ENCODE measurements around the gene DHX29.
A peak's percentile ranks its signal among the peaks of the same experiment; 100 is the strongest.

DHX29 gene

GRCh38 chr5:55308254-55308836, 851 bp upstream of the DHX29 start:
- no peak for DNase-seq

- DNase-seq, result no peak
Observed at GRCh38 chr5:55306641-55307382, 682 bp downstream of the DHX29 start.

- DNase-seq, result no peak
Observed at GRCh38 chr5:55305345-55305744, 2.1 kb downstream of the DHX29 start.

GRCh38 chr5:55304584-55304983, 2.9 kb downstream of the DHX29 start:
- DNase-seq, result no peak

- DNase-seq, result peak; percentile 96
Observed at GRCh38 chr5:55303238-55303690, 4.2 kb downstream of the DHX29 start.

GRCh38 chr5:55300890-55301289, 6.6 kb downstream of the DHX29 start:
- DNase-seq, result no peak

GRCh38 chr5:55294935-55295334, 12.6 kb downstream of the DHX29 start:
- no peak for DNase-seq

GRCh38 chr5:55290991-55291390, 16.5 kb downstream of the DHX29 start:
- DNase-seq, result no peak

- DNase-seq, result no peak
Observed at GRCh38 chr5:55289808-55290207, 17.7 kb downstream of the DHX29 start.

- DNase-seq, result no peak
Observed at GRCh38 chr5:55286411-55286933, 21.0 kb downstream of the DHX29 start.

GRCh38 chr5:55278778-55279177, 28.7 kb downstream of the DHX29 start:
- peak; percentile 52 for DNase-seq

GRCh38 chr5:55276771-55277170, 30.7 kb downstream of the DHX29 start:
- DNase-seq, result no peak

GRCh38 chr5:55258339-55258738, 49.2 kb downstream of the DHX29 start:
- no peak for DNase-seq

- DNase-seq, result no peak
Observed at GRCh38 chr5:55254802-55255201, 52.7 kb downstream of the DHX29 start.

GRCh38 chr5:55250064-55250463, 57.4 kb downstream of the DHX29 start:
- DNase-seq, result no peak

GRCh38 chr5:55241746-55242145, 65.7 kb downstream of the DHX29 start:
- DNase-seq, result no peak

GRCh38 chr5:55236800-55237199, 70.7 kb downstream of the DHX29 start:
- DNase-seq, result no peak

- no peak for DNase-seq
Observed at GRCh38 chr5:55234121-55234700, 73.3 kb downstream of the DHX29 start.

GRCh38 chr5:55232985-55233928, 74.2 kb downstream of the DHX29 start, which contains the start of gene CCNO:
TSS of gene CCNO (minus strand) at chr5:55233608. CDS start at chr5:55233523, 85 bp downstream.
- DNase-seq, result peak; percentile 56

- no peak for DNase-seq
Observed at GRCh38 chr5:55232271-55232984, 75.1 kb downstream of the DHX29 start.

- DNase-seq, result no peak
Observed at GRCh38 chr5:55231919-55232270, 75.6 kb downstream of the DHX29 start.

Data from fibroblast of skin of right quadriceps (primary cell).